ENCODE measurements around the gene SSX2. TPM values are rescaled to one million over a fixed set of nuclear protein-coding genes. Genes with fewer than 3 reads are reported as not detected.
"Not testable (repeated sequence)": the region's sequence is repeated elsewhere in the genome, so short reads cannot be mapped to it uniquely, and the experiment has no call there.

SSX2 gene, protein sequence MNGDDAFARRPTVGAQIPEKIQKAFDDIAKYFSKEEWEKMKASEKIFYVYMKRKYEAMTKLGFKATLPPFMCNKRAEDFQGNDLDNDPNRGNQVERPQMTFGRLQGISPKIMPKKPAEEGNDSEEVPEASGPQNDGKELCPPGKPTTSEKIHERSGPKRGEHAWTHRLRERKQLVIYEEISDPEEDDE
- total RNA-seq (not detected), polyA plus RNA-seq (not detected)

GRCh38 chrX:52707078-52707477, at the start of gene SSX2:
Gene SSX2, minus strand, starts transcription at chrX:52707178. Its CDS starts 1,429 bp downstream, at chrX:52705749.
- H3K9ac ChIP-seq (ENCODE audit: low read depth in 1 of 2, low read length in 2 of 2); H3K27me3 ChIP-seq (ENCODE audit: control insufficient read depth in 4 of 4, insufficient read depth in 4 of 4, low read length in 3 of 4); H3K27ac ChIP-seq (ENCODE audit: low read depth in 1 of 2, low read length in 2 of 2); DNase-seq (ENCODE audit: low spot score); H3K4me1 ChIP-seq (ENCODE audit: control insufficient read depth in 4 of 4, insufficient read depth in 4 of 4, low read length in 3 of 4); H3K9me3 ChIP-seq (ENCODE audit: control insufficient read depth in 4 of 4, low read length in 3 of 4); H3K4me3 ChIP-seq (ENCODE audit: low read depth in 1 of 3, low read length in 3 of 3); H3K36me3 ChIP-seq (ENCODE audit: control insufficient read depth in 4 of 4, insufficient read depth in 3 of 4, low read depth in 1 of 4, low read length in 3 of 4): not testable (repeated sequence)
- WGBS: no CpG with 5 or more reads among the region's 13 CpGs

DNA sequence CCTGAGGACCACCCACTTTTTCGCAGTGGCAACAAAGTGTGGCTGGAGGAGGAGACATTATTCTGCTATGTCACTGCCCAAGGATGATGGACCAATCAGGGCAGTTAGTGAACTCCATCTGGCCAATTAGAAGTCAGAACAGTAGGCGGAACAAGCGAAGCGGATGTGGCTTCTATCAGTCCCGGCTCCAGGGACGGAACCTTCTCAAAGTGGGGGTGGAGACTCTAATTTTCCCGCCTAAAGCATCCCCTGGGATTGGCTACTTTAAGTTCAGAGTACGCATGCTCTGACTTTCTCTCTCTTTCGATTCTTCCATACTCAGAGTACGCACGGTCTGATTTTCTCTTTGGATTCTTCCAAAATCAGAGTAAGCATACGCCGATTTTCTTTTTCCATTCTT, 44.0 kb upstream of the SSX2 start, which contains the start of gene SSX2B:
SSX2B (plus strand) TSS at position 301 of the 400 bp plus-strand sequence. CDS start 1,429 bp downstream, outside the sequence.
- H3K9me3 ChIP-seq (ENCODE audit: control insufficient read depth in 4 of 4, low read length in 3 of 4); H3K27me3 ChIP-seq (ENCODE audit: control insufficient read depth in 4 of 4, insufficient read depth in 4 of 4, low read length in 3 of 4); H3K9ac ChIP-seq (ENCODE audit: low read depth in 1 of 2, low read length in 2 of 2); H3K4me3 ChIP-seq (ENCODE audit: low read depth in 1 of 3, low read length in 3 of 3); H3K4me1 ChIP-seq (ENCODE audit: control insufficient read depth in 4 of 4, insufficient read depth in 4 of 4, low read length in 3 of 4); H3K27ac ChIP-seq (ENCODE audit: low read depth in 1 of 2, low read length in 2 of 2); H3K36me3 ChIP-seq (ENCODE audit: control insufficient read depth in 4 of 4, insufficient read depth in 3 of 4, low read depth in 1 of 4, low read length in 3 of 4); DNase-seq (ENCODE audit: low spot score): not testable (repeated sequence)
- no CpG with 5 or more reads among the region's 13 CpGs for WGBS

GRCh38 chrX:52692034-52692433, 14.9 kb downstream of the SSX2 start:
- H3K4me3 ChIP-seq (ENCODE audit: low read depth in 1 of 3, low read length in 3 of 3); H3K9ac ChIP-seq (ENCODE audit: low read depth in 1 of 2, low read length in 2 of 2); DNase-seq (ENCODE audit: low spot score); H3K27ac ChIP-seq (ENCODE audit: low read depth in 1 of 2, low read length in 2 of 2); H3K36me3 ChIP-seq (ENCODE audit: control insufficient read depth in 4 of 4, insufficient read depth in 3 of 4, low read depth in 1 of 4, low read length in 3 of 4); H3K4me1 ChIP-seq (ENCODE audit: control insufficient read depth in 4 of 4, insufficient read depth in 4 of 4, low read length in 3 of 4); H3K9me3 ChIP-seq (ENCODE audit: control insufficient read depth in 4 of 4, low read length in 3 of 4); H3K27me3 ChIP-seq (ENCODE audit: control insufficient read depth in 4 of 4, insufficient read depth in 4 of 4, low read length in 3 of 4): not testable (repeated sequence)
- WGBS: 92% methylated on average over 1 of the region's 4 CpGs

DNA sequence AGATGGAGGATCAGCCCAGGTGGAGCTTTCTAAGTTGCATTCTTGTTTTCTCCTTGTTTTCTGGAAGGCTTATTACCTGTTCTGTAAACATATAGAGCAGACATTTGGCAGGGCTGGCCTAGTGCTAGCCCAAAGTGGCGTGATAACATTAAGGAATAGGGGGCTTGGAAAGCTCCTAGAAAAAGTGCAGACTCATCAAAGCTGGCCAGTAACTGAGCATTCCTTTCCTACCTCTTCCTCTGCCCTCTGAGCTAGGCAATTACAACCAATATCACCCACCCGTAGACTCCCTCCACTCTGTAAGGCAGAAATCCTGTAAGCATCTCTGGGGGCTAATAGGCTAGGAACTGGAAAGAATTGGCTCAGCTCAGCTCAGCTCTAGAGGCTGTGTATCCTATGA, 44.8 kb downstream of the SSX2 start:
- H3K4me3 ChIP-seq (ENCODE audit: low read depth in 1 of 3, low read length in 3 of 3); H3K27ac ChIP-seq (ENCODE audit: low read depth in 1 of 2, low read length in 2 of 2); H3K27me3 ChIP-seq (ENCODE audit: control insufficient read depth in 4 of 4, insufficient read depth in 4 of 4, low read length in 3 of 4); H3K36me3 ChIP-seq (ENCODE audit: control insufficient read depth in 4 of 4, insufficient read depth in 3 of 4, low read depth in 1 of 4, low read length in 3 of 4); H3K9me3 ChIP-seq (ENCODE audit: control insufficient read depth in 4 of 4, low read length in 3 of 4); H3K4me1 ChIP-seq (ENCODE audit: control insufficient read depth in 4 of 4, insufficient read depth in 4 of 4, low read length in 3 of 4); H3K9ac ChIP-seq (ENCODE audit: low read depth in 1 of 2, low read length in 2 of 2); DNase-seq (ENCODE audit: low spot score): not testable (repeated sequence)
- WGBS: 67% methylated on average over 2 of the region's 2 CpGs

DNA sequence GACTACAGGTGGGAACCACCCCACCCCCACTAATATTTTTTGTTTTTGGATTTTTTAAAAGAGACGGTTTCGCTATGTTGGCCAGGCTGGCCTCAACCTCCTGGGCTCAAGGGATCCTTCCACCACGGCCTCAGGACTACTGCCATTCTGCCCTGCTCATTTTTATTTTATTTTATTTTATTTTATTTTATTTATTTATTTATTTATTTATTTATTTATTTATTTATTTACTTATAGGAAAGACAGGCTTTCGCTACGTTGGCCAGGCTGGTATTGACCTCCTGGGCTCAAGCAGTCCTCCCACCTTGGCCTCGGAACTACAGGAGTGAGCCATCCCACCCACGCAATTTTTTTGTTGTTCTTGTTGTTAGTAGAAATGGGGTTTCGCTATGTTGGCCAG, 51.5 kb downstream of the SSX2 start:
- not testable (repeated sequence) for H3K27me3 ChIP-seq (ENCODE audit: control insufficient read depth in 4 of 4, insufficient read depth in 4 of 4, low read length in 3 of 4); H3K9me3 ChIP-seq (ENCODE audit: control insufficient read depth in 4 of 4, low read length in 3 of 4); H3K27ac ChIP-seq (ENCODE audit: low read depth in 1 of 2, low read length in 2 of 2); DNase-seq (ENCODE audit: low spot score); H3K4me1 ChIP-seq (ENCODE audit: control insufficient read depth in 4 of 4, insufficient read depth in 4 of 4, low read length in 3 of 4); H3K9ac ChIP-seq (ENCODE audit: low read depth in 1 of 2, low read length in 2 of 2); H3K4me3 ChIP-seq (ENCODE audit: low read depth in 1 of 3, low read length in 3 of 3); H3K36me3 ChIP-seq (ENCODE audit: control insufficient read depth in 4 of 4, insufficient read depth in 3 of 4, low read depth in 1 of 4, low read length in 3 of 4)
- WGBS: 84% methylated on average over 8 of the region's 8 CpGs

- H3K36me3 ChIP-seq (ENCODE audit: control insufficient read depth in 4 of 4, insufficient read depth in 3 of 4, low read depth in 1 of 4, low read length in 3 of 4); H3K27ac ChIP-seq (ENCODE audit: low read depth in 1 of 2, low read length in 2 of 2); DNase-seq (ENCODE audit: low spot score); H3K27me3 ChIP-seq (ENCODE audit: control insufficient read depth in 4 of 4, insufficient read depth in 4 of 4, low read length in 3 of 4); H3K9ac ChIP-seq (ENCODE audit: low read depth in 1 of 2, low read length in 2 of 2); H3K9me3 ChIP-seq (ENCODE audit: control insufficient read depth in 4 of 4, low read length in 3 of 4); H3K4me1 ChIP-seq (ENCODE audit: control insufficient read depth in 4 of 4, insufficient read depth in 4 of 4, low read length in 3 of 4); H3K4me3 ChIP-seq (ENCODE audit: low read depth in 1 of 3, low read length in 3 of 3): not testable (repeated sequence)
- 87% methylated on average over 9 of the region's 9 CpGs for WGBS
These were observed 52.2 kb downstream of the SSX2 start, which contains the start of gene SSX7 for GRCh38 chrX:52654800-52655199. Gene SSX7, minus strand, starts transcription at chrX:52654900. Its CDS starts 1,428 bp downstream, at chrX:52653472.

DNA sequence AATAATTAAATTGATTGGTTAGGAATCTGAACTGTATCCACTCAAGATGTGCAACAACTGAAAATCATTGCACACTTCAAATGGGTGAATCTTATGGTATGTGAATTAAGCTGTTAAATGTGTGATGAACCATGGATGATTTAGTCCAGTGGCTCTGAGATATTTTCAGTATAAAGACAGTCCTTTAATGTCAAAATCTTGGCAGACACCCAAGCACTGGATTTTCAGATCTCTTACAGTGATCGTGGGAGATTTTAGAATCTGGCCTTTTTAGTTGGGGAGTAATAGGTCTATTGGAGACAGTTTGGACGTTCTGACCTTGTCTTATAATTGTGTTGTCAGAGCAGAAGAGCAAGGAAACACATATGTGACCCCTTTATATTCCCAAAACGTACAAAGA, 56.3 kb downstream of the SSX2 start:
- not testable (repeated sequence) for DNase-seq (ENCODE audit: low spot score); H3K36me3 ChIP-seq (ENCODE audit: control insufficient read depth in 4 of 4, insufficient read depth in 3 of 4, low read depth in 1 of 4, low read length in 3 of 4); H3K27me3 ChIP-seq (ENCODE audit: control insufficient read depth in 4 of 4, insufficient read depth in 4 of 4, low read length in 3 of 4); H3K4me3 ChIP-seq (ENCODE audit: low read depth in 1 of 3, low read length in 3 of 3); H3K4me1 ChIP-seq (ENCODE audit: control insufficient read depth in 4 of 4, insufficient read depth in 4 of 4, low read length in 3 of 4); H3K9ac ChIP-seq (ENCODE audit: low read depth in 1 of 2, low read length in 2 of 2); H3K27ac ChIP-seq (ENCODE audit: low read depth in 1 of 2, low read length in 2 of 2); H3K9me3 ChIP-seq (ENCODE audit: control insufficient read depth in 4 of 4, low read length in 3 of 4)
- 59% methylated on average over 3 of the region's 3 CpGs for WGBS

GRCh38 chrX:52648956-52649355, 58.0 kb downstream of the SSX2 start:
- H3K27ac ChIP-seq (ENCODE audit: low read depth in 1 of 2, low read length in 2 of 2); H3K27me3 ChIP-seq (ENCODE audit: control insufficient read depth in 4 of 4, insufficient read depth in 4 of 4, low read length in 3 of 4); H3K36me3 ChIP-seq (ENCODE audit: control insufficient read depth in 4 of 4, insufficient read depth in 3 of 4, low read depth in 1 of 4, low read length in 3 of 4); H3K9me3 ChIP-seq (ENCODE audit: control insufficient read depth in 4 of 4, low read length in 3 of 4); DNase-seq (ENCODE audit: low spot score); H3K9ac ChIP-seq (ENCODE audit: low read depth in 1 of 2, low read length in 2 of 2); H3K4me1 ChIP-seq (ENCODE audit: control insufficient read depth in 4 of 4, insufficient read depth in 4 of 4, low read length in 3 of 4); H3K4me3 ChIP-seq (ENCODE audit: low read depth in 1 of 3, low read length in 3 of 3): not testable (repeated sequence)
- 83% methylated on average over 7 of the region's 7 CpGs for WGBS

All from liver (tissue), 9 donors.